Raji (cell line): ENCODE results near the gene CAPN13.

ENCODE experiments used
- POLR2A ChIP-seq: IDR thresholded peaks from 2 replicates; pipeline ENCODE4 v1.6.1; 2011; ENCODE audit warnings: low read depth, low read length, control low read depth; ENCODE audit not compliant: insufficient read depth

Gene CAPN13

GRCh38 chr2:30796699-30797098 is 10.5 kb downstream of the CAPN13 start:
- TF ChIP-seq POLR2A, result no peak

GRCh38 chr2:30792521-30792920 is 14.7 kb downstream of the CAPN13 start:
- no peak for TF ChIP-seq POLR2A

- TF ChIP-seq POLR2A, result no peak
Observed at GRCh38 chr2:30790879-30791278, 16.4 kb downstream of the CAPN13 start.

- no peak for TF ChIP-seq POLR2A
Observed at GRCh38 chr2:30789670-30790210, 17.5 kb downstream of the CAPN13 start.

- TF ChIP-seq POLR2A, result no peak
Observed at GRCh38 chr2:30786923-30787685, 20.1 kb downstream of the CAPN13 start.

- TF ChIP-seq POLR2A, result no peak
Observed at GRCh38 chr2:30784682-30785081, 22.6 kb downstream of the CAPN13 start.

GRCh38 chr2:30781961-30782533 is 25.2 kb downstream of the CAPN13 start:
- no peak for TF ChIP-seq POLR2A

GRCh38 chr2:30781451-30781850 is 25.8 kb downstream of the CAPN13 start:
- TF ChIP-seq POLR2A, result no peak

- TF ChIP-seq POLR2A, result no peak
Observed at GRCh38 chr2:30780776-30781330, 26.4 kb downstream of the CAPN13 start.

- no peak for TF ChIP-seq POLR2A
Observed at GRCh38 chr2:30778611-30779010, 28.6 kb downstream of the CAPN13 start.

GRCh38 chr2:30777661-30778505 is 29.4 kb downstream of the CAPN13 start:
- TF ChIP-seq POLR2A, result no peak

GRCh38 chr2:30776831-30777635 is 30.2 kb downstream of the CAPN13 start:
- TF ChIP-seq POLR2A, result no peak

- no peak for TF ChIP-seq POLR2A
Observed at GRCh38 chr2:30775833-30776232, 31.4 kb downstream of the CAPN13 start.

GRCh38 chr2:30772021-30772705 is 35.1 kb downstream of the CAPN13 start:
- TF ChIP-seq POLR2A, result no peak
